Measurements from ENCODE around the gene EVC2. TPM values are rescaled to one million over a fixed set of nuclear protein-coding genes. Genes with fewer than 3 reads are reported as not detected.
"Not testable (repeated sequence)": the region's sequence is repeated elsewhere in the genome, so short reads cannot be mapped to it uniquely, and the experiment has no call there.

The EVC2 gene
- total RNA-seq, 1 experiment from 2014 or later = 9.5 TPM

- DNase-seq = no peak
- Histone ChIP-seq H3K4me3 (no peak overlapping the region), H3K36me3 (peaks cover 33% of the 10 kb centered on the region), H3K27ac (no peak overlapping the region), H3K4me1 (no peaks in the 10 kb centered on the region), H3K27me3 (no peaks in the 10 kb centered on the region), H3K9me3 (replicated peaks) (no peaks in the 10 kb centered on the region)
Observed at GRCh38 chr4:5619913-5620625, 88.3 kb downstream of the EVC2 start.

- Histone ChIP-seq H3K4me1 (no peaks in the 10 kb centered on the region), H3K4me3 (no peak overlapping the region), H3K27me3 (no peaks in the 10 kb centered on the region), H3K36me3 (peaks cover 21% of the 10 kb centered on the region), H3K27ac (no peak overlapping the region), H3K9me3 (replicated peaks) (no peaks in the 10 kb centered on the region)
- DNase-seq = no peak
Observed at GRCh38 chr4:5618051-5618960, 90.1 kb downstream of the EVC2 start.

DNA sequence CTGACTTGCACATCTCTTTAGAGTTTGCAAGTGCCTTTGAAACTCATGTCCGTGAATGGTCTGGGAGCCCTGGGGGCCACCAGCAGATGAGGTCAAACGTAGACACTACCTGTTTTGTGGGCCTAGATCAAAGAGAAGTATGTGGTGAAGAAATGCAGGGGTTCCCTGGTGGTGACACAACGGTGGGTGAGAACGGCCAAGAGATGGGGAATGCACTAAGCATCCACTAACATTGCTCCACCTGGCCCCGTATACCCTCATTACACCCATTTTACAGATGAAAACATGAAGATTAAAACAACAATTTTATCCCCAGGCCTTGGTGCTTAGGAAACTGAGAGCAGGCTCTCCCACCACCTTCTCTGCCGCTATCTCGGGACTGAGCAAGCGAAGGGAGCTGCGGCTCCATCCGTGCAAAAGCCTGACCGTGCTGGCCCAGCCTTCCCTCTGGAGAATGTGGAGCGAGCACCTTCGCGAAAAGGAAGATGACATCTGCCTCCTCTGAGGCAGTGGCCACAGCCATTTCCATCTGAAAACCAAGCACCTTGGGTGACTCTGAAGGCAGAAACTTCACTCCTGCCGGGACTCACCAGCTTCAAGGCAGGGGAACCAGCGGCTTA is 91.9 kb downstream of the EVC2 start:
- Histone ChIP-seq H3K9me3 (replicated peaks) (no peaks in the 10 kb centered on the region), H3K4me3 (no peak overlapping the region), H3K36me3 (peaks cover 19% of the 10 kb centered on the region), H3K27me3 (no peaks in the 10 kb centered on the region), H3K27ac (no peak overlapping the region), H3K4me1 (peaks cover 9% of the 10 kb centered on the region; the same call in 1 of the 2 replicates)
- no peak for DNase-seq

GRCh38 chr4:5615496-5616075 is 92.8 kb downstream of the EVC2 start:
- H3K27me3 ChIP-seq = no peaks in the 10 kb centered on the region
- peaks cover 9% of the 10 kb centered on the region; the same call in 1 of the 2 replicates for H3K4me1 ChIP-seq
- peaks cover 12% of the 10 kb centered on the region; the same call in 1 of the 2 replicates for H3K36me3 ChIP-seq
- no peaks in the 10 kb centered on the region for H3K9me3 ChIP-seq (replicated peaks)
- no peak overlapping the region for H3K4me3 ChIP-seq
- no peak for DNase-seq
- no peak overlapping the region for H3K27ac ChIP-seq

DNA sequence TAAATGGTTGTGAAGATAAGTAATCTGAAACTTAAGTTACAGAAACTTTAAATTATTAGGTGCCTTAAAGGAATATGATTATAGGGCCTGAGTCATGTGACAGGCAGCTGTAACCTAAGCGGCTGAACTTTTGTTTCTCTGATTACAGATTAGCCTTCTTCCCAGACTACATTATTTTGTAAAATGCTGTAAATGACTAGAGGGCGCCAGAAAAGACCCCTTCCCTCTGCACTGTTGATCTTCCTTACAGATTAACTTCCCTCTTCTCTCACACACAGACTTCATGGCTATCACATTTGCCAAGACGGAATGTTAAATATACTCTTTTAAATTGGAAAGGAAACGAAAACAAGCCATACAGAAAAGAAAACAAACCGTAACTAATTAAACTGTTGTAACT is 96.6 kb downstream of the EVC2 start:
- Histone ChIP-seq H3K27me3 (no peaks in the 10 kb centered on the region), H3K36me3 (peaks cover 9% of the 10 kb centered on the region; the same call in 1 of the 2 replicates), H3K27ac (peak overlapping the region; percentile 22; the same call in 1 of the 2 replicates), H3K4me1 (peaks cover 9% of the 10 kb centered on the region; the same call in 1 of the 2 replicates), H3K4me3 (no peak overlapping the region), H3K9me3 (replicated peaks) (no peaks in the 10 kb centered on the region)
- peak in 1 of 2 experiments; percentile 40 for DNase-seq

DNA sequence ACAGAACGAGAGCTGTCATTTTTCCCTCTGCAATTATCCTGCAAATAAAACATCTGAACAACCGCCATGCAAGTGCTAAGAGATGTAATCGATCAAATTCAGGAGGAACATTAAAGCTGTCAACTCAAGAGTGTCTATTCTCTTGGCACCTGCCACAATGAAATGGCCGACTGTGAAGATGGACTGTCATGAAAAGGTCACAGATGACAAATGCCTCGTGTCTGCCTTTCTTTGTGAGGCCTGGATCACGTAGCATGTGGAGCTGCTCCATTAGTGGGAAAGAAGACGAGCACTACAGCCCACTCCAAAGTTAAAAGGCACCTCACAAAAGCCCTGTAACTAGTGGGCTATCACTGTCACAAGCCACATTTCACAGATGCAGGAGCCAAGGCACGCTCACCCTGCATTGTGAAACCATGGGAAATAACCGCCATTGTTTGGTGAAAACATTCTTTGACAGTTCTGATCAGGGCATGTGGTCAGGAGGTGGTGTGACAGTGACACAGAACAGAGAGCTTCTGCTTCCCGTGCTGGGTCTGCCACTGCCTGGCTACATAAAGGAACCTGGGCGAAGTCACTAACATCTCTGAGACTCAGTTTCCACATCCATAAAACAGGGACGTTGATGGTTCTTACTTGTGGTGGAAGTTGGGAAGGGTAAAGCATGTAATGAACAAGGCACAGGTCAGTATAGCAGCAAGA is 98.9 kb downstream of the EVC2 start:
- H3K36me3 ChIP-seq = peaks cover 9% of the 10 kb centered on the region; the same call in 1 of the 2 replicates
- no peak for DNase-seq
- no peaks in the 10 kb centered on the region for H3K9me3 ChIP-seq (replicated peaks)
- peaks cover 9% of the 10 kb centered on the region; the same call in 1 of the 2 replicates for H3K4me1 ChIP-seq
- H3K27ac ChIP-seq = no peak overlapping the region
- no peak overlapping the region for H3K4me3 ChIP-seq
- H3K27me3 ChIP-seq = no peaks in the 10 kb centered on the region

- not testable (repeated sequence) for H3K4me1 ChIP-seq; H3K27ac ChIP-seq; H3K9me3 ChIP-seq (replicated peaks); H3K4me3 ChIP-seq; DNase-seq; H3K27me3 ChIP-seq
- H3K36me3 ChIP-seq = peaks cover 11% of the 10 kb centered on the region
Observed at GRCh38 chr4:5593828-5594227, 114.5 kb downstream of the EVC2 start.

- peaks cover 12% of the 10 kb centered on the region for H3K36me3 ChIP-seq
- peaks cover 8% of the 10 kb centered on the region; the same call in 1 of the 2 replicates for H3K9me3 ChIP-seq (replicated peaks)
- H3K4me3 ChIP-seq = no peak overlapping the region
- no peaks in the 10 kb centered on the region for H3K4me1 ChIP-seq
- no peak for DNase-seq
- H3K27me3 ChIP-seq = no peaks in the 10 kb centered on the region
- no peak overlapping the region for H3K27ac ChIP-seq
Observed at GRCh38 chr4:5592272-5592671, 116.1 kb downstream of the EVC2 start.

- peaks cover 12% of the 10 kb centered on the region for H3K36me3 ChIP-seq
- no peaks in the 10 kb centered on the region for H3K4me1 ChIP-seq
- DNase-seq = no peak
- no peaks in the 10 kb centered on the region for H3K27me3 ChIP-seq
- H3K27ac ChIP-seq = no peak overlapping the region
- no peak overlapping the region for H3K4me3 ChIP-seq
- peaks cover 8% of the 10 kb centered on the region; the same call in 1 of the 2 replicates for H3K9me3 ChIP-seq (replicated peaks)
Observed at GRCh38 chr4:5589495-5589894, 118.9 kb downstream of the EVC2 start.

GRCh38 chr4:5588046-5588445 is 120.3 kb downstream of the EVC2 start:
- peaks cover 12% of the 10 kb centered on the region for H3K36me3 ChIP-seq
- no peak overlapping the region for H3K4me3 ChIP-seq
- DNase-seq = no peak
- H3K27me3 ChIP-seq = no peaks in the 10 kb centered on the region
- H3K4me1 ChIP-seq = no peaks in the 10 kb centered on the region
- peaks cover 8% of the 10 kb centered on the region; the same call in 1 of the 2 replicates for H3K9me3 ChIP-seq (replicated peaks)
- no peak overlapping the region for H3K27ac ChIP-seq

DNA sequence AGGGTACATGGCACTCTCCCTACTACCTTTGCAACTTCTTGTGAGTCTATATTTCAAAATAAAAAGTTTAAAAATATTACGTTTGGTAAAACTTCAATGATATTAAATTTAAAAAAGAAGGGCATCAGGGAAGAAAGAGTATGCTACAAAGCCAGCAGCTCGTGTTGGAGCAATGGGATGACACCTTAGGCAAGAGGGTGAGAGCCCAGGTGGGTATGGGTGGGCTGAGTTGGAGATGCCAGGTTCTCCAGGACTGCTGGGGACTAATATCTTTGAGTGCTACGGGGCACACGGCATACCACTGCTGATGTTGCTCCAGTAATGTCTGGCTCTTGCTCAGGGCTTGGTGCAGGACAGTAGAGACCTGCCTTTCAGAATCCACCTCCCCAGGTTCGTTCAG is 132.4 kb downstream of the EVC2 start:
- no peaks in the 10 kb centered on the region for H3K27me3 ChIP-seq
- H3K36me3 ChIP-seq = peaks cover 20% of the 10 kb centered on the region
- H3K9me3 ChIP-seq (replicated peaks) = no peaks in the 10 kb centered on the region
- H3K4me3 ChIP-seq = no peak overlapping the region
- no peak overlapping the region for H3K27ac ChIP-seq
- no peak for DNase-seq
- no peaks in the 10 kb centered on the region for H3K4me1 ChIP-seq

DNA sequence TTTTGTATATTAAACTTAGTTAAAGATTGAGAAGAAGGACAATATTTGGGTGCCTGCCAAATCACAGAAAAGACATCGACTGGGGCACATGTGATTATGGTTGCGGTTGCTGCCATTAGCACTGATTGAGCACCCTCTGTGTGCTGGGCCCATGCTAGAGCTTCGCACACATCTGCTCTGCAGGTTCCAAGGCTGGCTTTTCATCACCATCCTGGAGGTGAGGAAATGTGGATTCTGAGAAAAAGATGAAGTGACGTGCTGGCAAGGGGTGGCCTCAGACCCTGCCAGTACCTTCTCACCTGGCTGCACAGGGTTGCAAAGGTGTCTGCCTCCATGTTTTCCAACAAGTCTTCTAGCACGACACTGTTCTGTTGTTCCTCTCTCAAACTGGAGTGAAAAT is 134.0 kb downstream of the EVC2 start:
- no peak for DNase-seq
- Histone ChIP-seq H3K9me3 (replicated peaks) (no peaks in the 10 kb centered on the region), H3K27me3 (no peaks in the 10 kb centered on the region), H3K4me1 (no peaks in the 10 kb centered on the region), H3K4me3 (no peak overlapping the region), H3K27ac (no peak overlapping the region), H3K36me3 (peaks cover 20% of the 10 kb centered on the region)

- peaks cover 21% of the 10 kb centered on the region for H3K36me3 ChIP-seq
Observed at GRCh38 chr4:5573965-5574364, 134.4 kb downstream of the EVC2 start.

GRCh38 chr4:5572751-5573150 is 135.6 kb downstream of the EVC2 start:
- H3K36me3 ChIP-seq = peaks cover 22% of the 10 kb centered on the region
- H3K9me3 ChIP-seq (replicated peaks) = no peaks in the 10 kb centered on the region
- no peaks in the 10 kb centered on the region for H3K4me1 ChIP-seq
- no peak overlapping the region for H3K27ac ChIP-seq
- H3K27me3 ChIP-seq = no peaks in the 10 kb centered on the region
- no peak overlapping the region for H3K4me3 ChIP-seq
- DNase-seq = no peak

More at GRCh38 chr4:5573965-5574364, 134.4 kb downstream of the EVC2 start:
- no peak for DNase-seq
- Histone ChIP-seq H3K27me3 (no peaks in the 10 kb centered on the region), H3K4me1 (no peaks in the 10 kb centered on the region), H3K9me3 (replicated peaks) (no peaks in the 10 kb centered on the region), H3K27ac (no peak overlapping the region), H3K4me3 (no peak overlapping the region)

Data from SJCRH30 (cell line).